Right lobe of liver (tissue), 6 donors: ENCODE results near the gene PURA. TPM values are rescaled to one million over a fixed set of nuclear protein-coding genes. Genes with fewer than 3 reads are reported as not detected.

Source experiments
- ATAC-seq, 4 donors: fragments of 200-7000 bp; cut with Tn5 transposase; one replicate each; pipeline ENCODE4 v1.9.1; 2020; ENCODE audit warnings: mild to moderate bottlenecking in 4 of 4, moderate library complexity in 4 of 4
- DNase-seq, 3 donors: peaks; one replicate each; pipeline ENCODE4 v3.0.0-alpha.2; 2020
- H3K27ac ChIP-seq, 3 donors: fragments of 200-600 bp; one replicate each; pipeline ENCODE4 v1.8.0; 2022
- H3K27me3 ChIP-seq, 2 donors: fragments of 200-600 bp; one replicate each; pipeline ENCODE4 v1.8.0; 2022
- H3K36me3 ChIP-seq, 4 donors: fragments of 200-600 bp; sonication (generic) in 1 of 4; one replicate each; pipeline versions ENCODE4 v1.5.1 to v1.8.0; 2017 to 2022; ENCODE audit warnings: control low read depth in 1 of 4
- H3K4me1 ChIP-seq, 4 donors: fragments of 200-600 bp; sonication (generic) in 1 of 4; one replicate each; pipeline versions ENCODE4 v1.5.1 to v1.8.0; 2017 to 2022; ENCODE audit warnings: control low read depth in 1 of 4
- H3K4me3 ChIP-seq, 3 donors: fragments of 200-600 bp; one replicate each; pipeline ENCODE4 v1.8.0; 2022
- H3K9me3 ChIP-seq, 4 donors: fragments of 200-600 bp; sonication (generic) in 1 of 4; one replicate each; pipeline versions ENCODE4 v1.5.1 to v1.8.0; 2017 to 2022; ENCODE audit warnings: control low read depth in 1 of 4
- POLR2A ChIP-seq: fragments of 450-650 bp; IDR thresholded peaks from one replicate; pipeline ENCODE4 v1.6.1; 2017; ENCODE audit warnings: antibody characterized with exemption, mild to moderate bottlenecking
- WGBS: methylation state at CpG from one replicate; pipeline ENCODE4 v1.1.6; 2018; ENCODE audit warnings: low coverage, low lambda C conversion rate; ENCODE audit not compliant: insufficient coverage; ENCODE audit errors: missing lambda C conversion rate; 5-methylcytosine and 5-hydroxymethylcytosine counted together
- intact Hi-C, 2 donors: fragments of 100-400 bp; cut with DNase I; formaldehyde crosslinking; loops; one replicate each; pipeline versions ENCODE4 v1.11.2 to v1.14.1; 2022
- total RNA-seq, 6 experiments: library from RNA; depleted of rRNA in 2 of 6; stranded (reverse); fragments of >200 nt in 2 of 6; fragmentation: NEBNext Ultra II Directional in 3 of 6; extraction: Animal tissue kit (Norgen Biotek cat#: 25700) in 3 of 6; gene quantifications; one replicate each; pipeline versions ENCODE4 v1.1.0 to v1.2.4, GENCODE V29; 2016 to 2023
- TF ChIP-seq, protein P1 (sequence below), 4 donors: fragments of 200-600 bp in 3 of 4; fragments of 450-650 bp in 1 of 4; IDR thresholded peaks; one replicate each; pipeline versions ENCODE4 v1.5.1 to v1.8.0; 2016 to 2022; ENCODE audit warnings: antibody characterized with exemption in 4 of 4, mild to moderate bottlenecking in 2 of 4
- donor health status: DM: no; HTN: yes; CAD: no.
- donor health status: DM: no; HTN: no; CAD: no.
- donor health status: DM: no; HTN: no; CAD: no.
- donor health status: DM: no; HTN: yes; CAD: no.
- donor health status: DM: no; HTN: yes; CAD: no.

PURA gene
- total RNA-seq, 6 experiments from 2014 or later, result 8.7 to 14.1 (median 12.1) TPM

DNA sequence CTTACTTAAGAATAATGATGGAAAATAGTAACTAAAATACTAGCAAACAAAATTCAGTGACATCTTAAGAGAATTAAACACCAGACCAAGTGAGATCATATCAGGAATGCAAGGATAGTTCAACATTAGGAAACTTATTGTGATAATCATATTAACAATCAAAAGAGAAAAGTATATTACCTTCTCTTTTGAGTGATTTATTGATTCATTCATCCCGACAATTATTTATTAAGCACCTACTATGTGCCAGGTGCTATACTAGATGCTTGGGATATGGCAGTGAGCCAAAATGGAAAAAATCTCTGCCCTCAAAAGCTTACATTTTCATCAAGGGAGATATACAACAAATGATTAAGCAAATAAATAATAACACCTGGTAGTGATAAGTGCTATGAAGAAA lies 23.7 kb upstream of the PURA start:
- no peak for ATAC-seq
- 41% methylated on average over 1 of the region's 1 CpG for WGBS

DNA sequence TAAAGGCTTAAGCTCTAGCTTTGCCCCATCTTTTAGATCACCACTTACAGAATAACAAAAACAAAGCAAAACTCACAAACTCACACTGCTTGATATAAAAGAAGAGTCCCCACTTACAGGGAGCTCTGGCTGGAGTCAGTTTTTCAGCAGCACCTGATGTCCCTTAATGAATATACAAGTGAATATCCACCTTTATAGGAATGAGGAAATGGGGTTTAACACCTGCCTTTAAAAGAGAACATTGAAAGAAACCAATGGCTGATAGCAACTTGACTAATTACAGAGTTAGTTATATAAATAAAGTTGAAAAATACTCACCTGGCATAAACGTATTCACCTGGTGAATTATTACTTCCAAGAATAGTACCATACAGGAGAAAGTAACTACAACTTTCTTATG lies 20.7 kb upstream of the PURA start:
- DNase-seq (no peak), ATAC-seq (no peak)
- TF ChIP-seq, protein P1, sequence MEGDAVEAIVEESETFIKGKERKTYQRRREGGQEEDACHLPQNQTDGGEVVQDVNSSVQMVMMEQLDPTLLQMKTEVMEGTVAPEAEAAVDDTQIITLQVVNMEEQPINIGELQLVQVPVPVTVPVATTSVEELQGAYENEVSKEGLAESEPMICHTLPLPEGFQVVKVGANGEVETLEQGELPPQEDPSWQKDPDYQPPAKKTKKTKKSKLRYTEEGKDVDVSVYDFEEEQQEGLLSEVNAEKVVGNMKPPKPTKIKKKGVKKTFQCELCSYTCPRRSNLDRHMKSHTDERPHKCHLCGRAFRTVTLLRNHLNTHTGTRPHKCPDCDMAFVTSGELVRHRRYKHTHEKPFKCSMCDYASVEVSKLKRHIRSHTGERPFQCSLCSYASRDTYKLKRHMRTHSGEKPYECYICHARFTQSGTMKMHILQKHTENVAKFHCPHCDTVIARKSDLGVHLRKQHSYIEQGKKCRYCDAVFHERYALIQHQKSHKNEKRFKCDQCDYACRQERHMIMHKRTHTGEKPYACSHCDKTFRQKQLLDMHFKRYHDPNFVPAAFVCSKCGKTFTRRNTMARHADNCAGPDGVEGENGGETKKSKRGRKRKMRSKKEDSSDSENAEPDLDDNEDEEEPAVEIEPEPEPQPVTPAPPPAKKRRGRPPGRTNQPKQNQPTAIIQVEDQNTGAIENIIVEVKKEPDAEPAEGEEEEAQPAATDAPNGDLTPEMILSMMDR (IDR thresholded peaks at IDR 0.05), result no peak
- TF ChIP-seq POLR2A, result no peak
- no peak overlapping the region for H3K4me3 ChIP-seq
- 47% methylated on average over 1 of the region's 1 CpG for WGBS
- intact Hi-C loops, result no loop called here
- no peaks in the 10 kb centered on the region for H3K4me1 ChIP-seq
- no peaks in the 10 kb centered on the region for H3K27me3 ChIP-seq
- no peaks in the 10 kb centered on the region for H3K36me3 ChIP-seq
- no peak overlapping the region for H3K27ac ChIP-seq
- H3K9me3 ChIP-seq, result no peaks in the 10 kb centered on the region

More for the DNA sequence above, 23.7 kb upstream of the PURA start:
- Histone ChIP-seq H3K4me1 (no peaks in the 10 kb centered on the region), H3K4me3 (no peak overlapping the region), H3K36me3 (no peaks in the 10 kb centered on the region), H3K27me3 (no peaks in the 10 kb centered on the region), H3K9me3 (no peaks in the 10 kb centered on the region), H3K27ac (no peak overlapping the region)
- intact Hi-C loops, result no loop called here
- no peak for TF ChIP-seq POLR2A
- no peak for DNase-seq

DNA sequence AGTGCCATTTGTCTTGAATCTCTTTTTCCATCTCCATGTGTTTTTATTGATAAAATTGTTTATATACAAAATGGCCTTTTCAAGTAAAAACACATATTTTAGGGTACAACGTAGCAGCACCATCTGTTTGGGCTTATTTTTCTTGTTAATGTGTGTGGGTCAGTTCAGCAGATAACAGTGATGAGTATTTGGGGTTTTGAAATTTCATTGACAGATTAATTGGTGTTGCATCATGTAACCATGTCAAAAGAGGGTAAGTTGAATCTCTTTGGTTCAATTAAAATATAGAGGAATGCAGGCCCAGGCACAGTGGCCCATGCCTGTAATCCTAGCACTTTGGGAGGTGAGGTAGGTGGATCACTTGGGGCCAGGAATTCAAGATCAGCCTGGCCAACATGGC lies 20.0 kb upstream of the PURA start:
- Histone ChIP-seq H3K4me1 (no peaks in the 10 kb centered on the region), H3K4me3 (no peak overlapping the region), H3K27ac (no peak overlapping the region), H3K36me3 (no peaks in the 10 kb centered on the region), H3K27me3 (no peaks in the 10 kb centered on the region), H3K9me3 (no peaks in the 10 kb centered on the region)
- TF ChIP-seq, protein P1 (IDR thresholded peaks at IDR 0.05), result no peak
- no peak for TF ChIP-seq POLR2A
- 58% methylated on average over 1 of the region's 1 CpG for WGBS
- DNase-seq (no peak), ATAC-seq (no peak)
- intact Hi-C loops, result no loop called here

DNA sequence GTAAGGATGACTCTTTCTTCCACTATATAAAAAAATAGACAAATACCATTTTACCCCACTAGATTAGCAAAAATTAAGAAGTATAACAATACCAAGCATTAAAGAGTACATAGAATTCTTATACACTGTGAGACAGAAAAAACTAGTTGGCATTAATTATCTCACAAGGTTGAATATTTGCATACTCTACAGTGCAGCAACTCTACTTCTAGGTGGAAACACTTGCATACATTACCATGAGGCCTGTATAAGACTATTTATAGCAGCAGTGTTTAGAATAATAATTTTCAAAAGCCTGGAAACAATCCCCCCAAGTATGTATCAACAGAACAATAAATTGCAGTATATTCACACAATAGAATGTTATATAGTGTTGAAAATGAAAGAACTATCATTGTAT lies 19.0 kb upstream of the PURA start:
- no peak for ATAC-seq
- intact Hi-C loops, result no loop called here

DNA sequence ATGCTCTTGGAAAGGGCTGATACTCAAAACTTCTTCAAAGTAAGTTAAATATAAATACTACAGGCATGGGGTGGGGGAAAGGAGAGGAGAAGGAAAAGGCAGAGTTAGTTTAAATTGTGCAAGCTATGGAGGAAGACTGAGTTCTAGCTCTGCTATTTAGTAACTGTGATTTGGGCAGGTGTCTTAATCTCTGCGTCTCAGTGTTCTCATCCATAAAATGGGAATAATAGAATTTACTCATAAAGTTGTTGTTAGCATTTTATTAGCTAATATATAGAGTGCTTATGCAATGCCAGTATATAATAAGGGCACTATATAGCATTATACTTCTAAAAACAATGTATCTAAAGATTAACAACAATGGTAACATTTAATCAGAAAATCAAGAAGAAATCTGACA lies 12.7 kb upstream of the PURA start:
- Histone ChIP-seq H3K36me3 (no peaks in the 10 kb centered on the region), H3K4me1 (peaks cover 0 to 3% (median under 1%) of the 10 kb centered on the region in 4 donors), H3K27me3 (no peaks in the 10 kb centered on the region), H3K27ac (no peak overlapping the region), H3K9me3 (no peaks in the 10 kb centered on the region), H3K4me3 (no peak overlapping the region)
- intact Hi-C loops, result no loop called here
- ATAC-seq (no peak), DNase-seq (no peak)
- TF ChIP-seq, protein P1 (IDR thresholded peaks at IDR 0.05), result no peak
- TF ChIP-seq POLR2A, result no peak
- 89% methylated on average over 1 of the region's 1 CpG for WGBS

More for the DNA sequence above, 19.0 kb upstream of the PURA start:
- no peak for DNase-seq
- Histone ChIP-seq H3K4me1 (no peaks in the 10 kb centered on the region), H3K4me3 (no peak overlapping the region), H3K27me3 (no peaks in the 10 kb centered on the region), H3K36me3 (no peaks in the 10 kb centered on the region), H3K27ac (no peak overlapping the region), H3K9me3 (no peaks in the 10 kb centered on the region)
- no peak for TF ChIP-seq POLR2A
- TF ChIP-seq, protein P1 (IDR thresholded peaks at IDR 0.05), result no peak
